Measurements from ENCODE around the gene ZFAND4. TPM values are rescaled to one million over a fixed set of nuclear protein-coding genes. Genes with fewer than 3 reads are reported as not detected.
"Not testable (repeated sequence)": the region's sequence is repeated elsewhere in the genome, so short reads cannot be mapped to it uniquely, and the experiment has no call there.

The ZFAND4 gene
- polyA plus RNA-seq, 4 donors, result 13.6 to 16.0 (median 14.6) TPM

GRCh38 chr10:45644527-45644926 lies 28.0 kb downstream of the ZFAND4 start:
- no peak for DNase-seq (ENCODE audit: low read depth in 4 of 4, low spot score in 2 of 4)

- DNase-seq (ENCODE audit: low read depth in 4 of 4, low spot score in 2 of 4), result no peak
Observed at GRCh38 chr10:45640941-45641340, 31.6 kb downstream of the ZFAND4 start.

DNA sequence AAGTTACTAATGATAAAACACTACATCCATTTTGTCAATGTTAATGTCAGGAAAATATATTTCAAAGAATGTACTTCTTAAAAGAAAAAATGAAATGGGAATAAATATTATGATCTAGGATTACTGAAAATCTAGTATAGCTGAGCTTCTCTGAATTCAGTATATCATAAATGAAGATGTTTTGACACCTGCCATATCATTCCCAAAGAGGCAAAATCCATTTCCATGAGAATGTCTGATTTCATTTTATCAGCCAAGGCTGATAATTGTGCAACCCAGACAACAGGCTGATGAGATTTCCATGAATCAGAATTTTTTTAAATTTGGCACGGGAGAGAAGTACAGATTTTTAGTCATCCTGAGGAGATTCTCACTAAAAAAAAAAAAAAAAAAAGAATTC lies 32.5 kb downstream of the ZFAND4 start:
- DNase-seq (ENCODE audit: low read depth in 4 of 4, low spot score in 2 of 4), result no peak

- no peak for DNase-seq (ENCODE audit: low read depth in 4 of 4, low spot score in 2 of 4)
Observed at GRCh38 chr10:45627412-45628048, 45.0 kb downstream of the ZFAND4 start.

DNA sequence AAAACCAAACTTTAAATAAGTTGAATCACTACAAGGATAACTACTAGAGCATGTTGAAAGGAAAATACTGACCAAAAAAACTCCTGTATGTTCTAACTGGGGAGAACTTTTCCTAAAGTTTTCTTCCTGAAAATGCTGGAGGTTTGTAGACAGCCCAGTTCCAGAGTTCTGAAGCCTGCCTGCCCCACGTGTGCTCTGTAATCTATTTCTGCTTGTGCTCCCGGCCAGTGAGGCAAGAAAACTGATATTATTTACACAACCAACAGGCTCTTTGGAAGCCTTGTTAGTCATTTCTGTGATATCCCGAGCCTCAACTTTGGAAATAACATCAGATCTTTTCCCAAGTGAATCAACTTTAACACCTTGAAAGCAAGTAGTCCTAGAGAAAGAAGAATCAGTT lies 46.7 kb downstream of the ZFAND4 start:
- no peak for DNase-seq (ENCODE audit: low read depth in 4 of 4, low spot score in 2 of 4)

GRCh38 chr10:45624724-45625123 lies 47.8 kb downstream of the ZFAND4 start:
- DNase-seq (ENCODE audit: low read depth in 4 of 4, low spot score in 2 of 4), result no peak

DNA sequence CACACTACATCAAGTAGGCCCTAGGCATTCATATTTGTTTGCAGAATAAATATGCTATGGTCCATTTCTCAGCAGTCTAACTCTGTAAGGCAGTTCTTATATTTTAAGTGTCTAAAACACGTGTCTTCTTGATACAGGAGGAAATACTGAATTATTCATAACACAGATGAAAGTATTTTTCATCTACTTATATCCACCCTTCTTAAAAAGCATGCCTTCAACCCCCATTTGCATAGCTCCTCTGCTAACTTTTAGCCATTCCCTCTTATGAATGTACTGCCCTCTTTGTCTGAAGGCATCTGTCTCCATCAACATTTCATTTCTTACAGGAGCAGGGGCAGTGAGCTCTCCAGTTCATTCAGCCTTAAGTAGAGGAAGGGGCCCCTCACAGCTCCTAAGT lies 57.7 kb downstream of the ZFAND4 start:
- no peak for DNase-seq (ENCODE audit: low read depth in 4 of 4, low spot score in 2 of 4)

GRCh38 chr10:45612741-45613140 lies 59.8 kb downstream of the ZFAND4 start:
- no peak for DNase-seq (ENCODE audit: low read depth in 4 of 4, low spot score in 2 of 4)

- DNase-seq (ENCODE audit: low read depth in 4 of 4, low spot score in 2 of 4), result no peak
Observed at GRCh38 chr10:45608052-45608451, 64.5 kb downstream of the ZFAND4 start.

DNA sequence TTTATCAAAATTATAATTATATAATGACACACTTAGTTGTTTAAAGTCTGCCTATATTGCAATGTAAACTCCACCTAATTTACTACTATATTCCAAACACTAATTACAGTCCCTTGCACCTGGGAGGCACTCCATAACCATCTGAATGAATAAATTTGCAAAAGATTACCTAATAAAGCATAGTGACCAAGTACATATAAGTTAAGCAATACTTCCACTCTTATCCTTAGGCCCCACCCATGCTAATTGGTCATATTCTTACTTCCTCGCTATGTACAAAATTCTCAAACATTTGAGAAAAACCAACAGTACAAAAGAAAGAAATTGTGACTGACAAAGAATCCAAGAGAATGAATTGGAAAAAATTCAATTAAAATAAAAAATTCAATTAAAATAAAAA lies 65.3 kb downstream of the ZFAND4 start:
- no peak for DNase-seq (ENCODE audit: low read depth in 4 of 4, low spot score in 2 of 4)

DNA sequence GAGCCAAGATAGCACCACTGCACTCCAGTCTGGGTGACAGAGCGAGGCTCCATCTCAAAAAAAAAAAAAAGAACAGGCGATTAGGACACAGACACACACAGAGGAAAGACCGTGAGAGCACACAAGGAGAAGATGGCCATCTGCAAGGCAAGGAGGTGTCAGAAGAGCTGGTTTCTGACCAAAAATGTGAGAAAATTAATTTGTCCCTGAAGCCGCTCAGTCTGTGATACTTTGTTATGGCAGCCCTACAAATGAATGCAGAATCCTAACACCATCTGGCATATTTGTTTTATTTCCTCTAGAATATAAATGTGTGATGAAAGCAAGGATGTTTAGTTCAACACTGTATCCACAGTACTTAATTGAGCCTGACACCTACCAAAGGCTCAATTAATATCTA lies 69.7 kb downstream of the ZFAND4 start:
- DNase-seq (ENCODE audit: low read depth in 4 of 4, low spot score in 2 of 4), result no peak

GRCh38 chr10:45602082-45602730 lies 70.4 kb downstream of the ZFAND4 start:
- DNase-seq (ENCODE audit: low read depth in 4 of 4, low spot score in 2 of 4), result no peak

- not testable (repeated sequence) for DNase-seq (ENCODE audit: low read depth in 4 of 4, low spot score in 2 of 4)
Observed at GRCh38 chr10:45601254-45601930, 71.2 kb downstream of the ZFAND4 start.

- DNase-seq (ENCODE audit: low read depth in 4 of 4, low spot score in 2 of 4), result not testable (repeated sequence)
Observed at GRCh38 chr10:45600337-45601253, 72.0 kb downstream of the ZFAND4 start.

GRCh38 chr10:45599646-45600045 lies 72.9 kb downstream of the ZFAND4 start:
- DNase-seq (ENCODE audit: low read depth in 4 of 4, low spot score in 2 of 4), result no peak

- no peak for DNase-seq (ENCODE audit: low read depth in 4 of 4, low spot score in 2 of 4)
Observed at GRCh38 chr10:45599021-45599603, 73.5 kb downstream of the ZFAND4 start.

DNA sequence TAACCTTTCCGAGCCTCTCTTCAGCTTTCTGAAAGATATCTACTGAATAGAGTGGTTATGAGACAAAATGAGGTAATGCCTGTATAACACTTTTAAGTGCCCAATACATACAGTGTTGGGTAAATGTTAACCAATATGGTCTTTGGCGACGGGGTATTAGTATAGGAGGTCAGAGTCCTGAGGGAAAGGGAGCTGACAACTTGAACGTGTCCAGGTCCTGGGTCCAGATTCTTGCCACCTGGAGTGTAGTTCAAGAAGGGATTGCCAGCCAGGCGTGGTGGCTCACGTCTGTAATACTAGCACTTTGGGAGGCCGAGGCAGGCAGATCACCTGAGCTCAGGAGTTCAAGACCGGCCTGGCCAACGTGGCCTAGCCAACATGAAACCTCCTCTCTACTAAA lies 76.0 kb downstream of the ZFAND4 start:
- no peak for DNase-seq (ENCODE audit: low read depth in 4 of 4, low spot score in 2 of 4)

GRCh38 chr10:45594276-45595157 lies 78.1 kb downstream of the ZFAND4 start:
- DNase-seq (ENCODE audit: low read depth in 4 of 4, low spot score in 2 of 4), result peak; percentile 74 to 91 (median 84)

- peak in 1 of 4 donors; percentile 9 for DNase-seq (ENCODE audit: low read depth in 4 of 4, low spot score in 2 of 4)
Observed at GRCh38 chr10:45593938-45594275, 78.7 kb downstream of the ZFAND4 start.

GRCh38 chr10:45592926-45593325 lies 79.6 kb downstream of the ZFAND4 start:
- DNase-seq (ENCODE audit: low read depth in 4 of 4, low spot score in 2 of 4), result no peak

Measured in left renal cortex interstitium (tissue), 4 donors.